Stimulated activated CD8-positive, alpha-beta memory T cell treated with anti-CD3 and anti-CD28 coated beads, Interleukin-4, amount 100 ng/mL, for 24 hours (primary cell): ENCODE measurements around the gene DROSHA.
A peak's percentile ranks its signal among the peaks of the same experiment; 100 is the strongest.
"Not testable (repeated sequence)": the region's sequence is repeated elsewhere in the genome, so short reads cannot be mapped to it uniquely, and the experiment has no call there.

Experiments used
- DNase-seq: peaks from one replicate; pipeline ENCODE4 v3.0.0-alpha.2; 2020; ENCODE audit warnings: low read depth

DROSHA gene

GRCh38 chr5:31531888-31532547, at the start of gene DROSHA, which contains the start of gene C5orf22:
TSS of gene DROSHA (minus strand) at chr5:31532093. CDS start at chr5:31529059, 3,034 bp downstream.
TSS of gene C5orf22 (plus strand) at chr5:31532301. CDS start at chr5:31532393, 92 bp downstream.
- peak; percentile 90 for DNase-seq

- DNase-seq, result no peak
Measured at GRCh38 chr5:31579558-31579957, 47.7 kb upstream of the DROSHA start.

- no peak for DNase-seq
Measured at GRCh38 chr5:31577438-31577837, 45.5 kb upstream of the DROSHA start.

GRCh38 chr5:31574772-31575171, 42.9 kb upstream of the DROSHA start:
- DNase-seq, result no peak

GRCh38 chr5:31573494-31574142, 41.7 kb upstream of the DROSHA start:
- DNase-seq, result no peak

GRCh38 chr5:31569068-31569467, 37.2 kb upstream of the DROSHA start:
- no peak for DNase-seq

GRCh38 chr5:31568302-31568835, 36.5 kb upstream of the DROSHA start:
- no peak for DNase-seq

GRCh38 chr5:31566362-31566761, 34.5 kb upstream of the DROSHA start:
- not testable (repeated sequence) for DNase-seq

GRCh38 chr5:31563216-31563615, 31.3 kb upstream of the DROSHA start:
- no peak for DNase-seq

- DNase-seq, result no peak
Measured at GRCh38 chr5:31561946-31562345, 30.1 kb upstream of the DROSHA start.

- no peak for DNase-seq
Measured at GRCh38 chr5:31559942-31560341, 28.0 kb upstream of the DROSHA start.

- DNase-seq, result no peak
Measured at GRCh38 chr5:31556461-31556860, 24.6 kb upstream of the DROSHA start.

- DNase-seq, result no peak
Measured at GRCh38 chr5:31554552-31554951, 22.7 kb upstream of the DROSHA start.

- DNase-seq, result no peak
Measured at GRCh38 chr5:31553863-31554262, 22.0 kb upstream of the DROSHA start.

GRCh38 chr5:31551878-31552277, 20.0 kb upstream of the DROSHA start:
- DNase-seq, result no peak

GRCh38 chr5:31549114-31549513, 17.2 kb upstream of the DROSHA start:
- DNase-seq, result not testable (repeated sequence)

GRCh38 chr5:31537851-31538250, 6.0 kb upstream of the DROSHA start:
- DNase-seq, result no peak

GRCh38 chr5:31537349-31537748, 5.5 kb upstream of the DROSHA start:
- no peak for DNase-seq

GRCh38 chr5:31536873-31537272, 5.0 kb upstream of the DROSHA start:
- no peak for DNase-seq

- no peak for DNase-seq
Measured at GRCh38 chr5:31534527-31535046, 2.7 kb upstream of the DROSHA start.

- no peak for DNase-seq
Measured at GRCh38 chr5:31531543-31531887, 378 bp downstream of the DROSHA start.

- no peak for DNase-seq
Measured at GRCh38 chr5:31530541-31531265, 1.2 kb downstream of the DROSHA start.

- no peak for DNase-seq
Measured at GRCh38 chr5:31523041-31523440, 8.9 kb downstream of the DROSHA start.
